ENCODE measurements around the gene CAPNS2.

CAPNS2 gene

GRCh38 chr16:55566432-55567175, at the start of gene CAPNS2:
Gene CAPNS2 (plus strand): TSS chr16:55566684. CDS start chr16:55566757, 73 bp downstream.
- DNase-seq = no peak

- no peak for DNase-seq
Observed at GRCh38 chr16:55521792-55522191, 44.7 kb upstream of the CAPNS2 start.

DNA sequence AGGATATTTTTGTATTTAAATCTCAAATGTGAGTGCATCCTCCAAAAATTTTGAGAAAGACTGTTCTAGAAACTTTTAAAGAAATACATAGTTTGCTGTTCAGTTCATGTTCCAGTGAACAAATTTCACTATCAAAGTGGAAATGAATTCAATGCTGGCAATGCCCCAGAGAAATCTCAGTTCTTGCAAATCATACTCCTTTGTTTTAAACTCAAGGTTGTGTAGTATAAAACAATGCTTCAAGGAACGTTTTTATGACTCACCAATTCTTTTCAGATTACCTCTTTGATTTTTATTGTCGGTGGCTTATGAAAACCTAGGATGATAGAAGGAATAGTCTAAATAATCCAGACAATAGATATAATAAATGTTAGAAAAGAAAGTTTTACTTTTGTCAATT, 40.0 kb upstream of the CAPNS2 start:
- no peak for DNase-seq

- no peak for DNase-seq
Observed at GRCh38 chr16:55527885-55528284, 38.6 kb upstream of the CAPNS2 start.

DNA sequence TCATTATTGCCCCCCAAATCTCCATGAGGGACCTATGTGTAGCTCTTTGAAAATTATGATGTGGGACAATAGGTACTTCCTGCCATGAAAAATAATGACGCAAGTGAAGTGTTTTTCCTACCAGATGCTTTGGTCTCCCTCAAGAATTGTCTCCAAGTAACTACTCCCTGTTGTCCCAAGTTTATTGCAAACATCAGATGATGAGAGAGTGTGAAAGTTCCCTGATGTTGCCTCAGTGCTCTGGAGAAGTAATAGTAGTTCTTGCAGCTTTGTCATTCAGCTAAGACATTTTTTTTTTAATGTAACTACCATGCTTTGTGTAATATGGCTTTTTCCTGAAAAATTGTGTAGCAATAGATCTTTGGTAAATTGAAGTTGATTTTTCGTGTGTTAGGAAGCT, 37.5 kb upstream of the CAPNS2 start:
- DNase-seq = no peak

DNA sequence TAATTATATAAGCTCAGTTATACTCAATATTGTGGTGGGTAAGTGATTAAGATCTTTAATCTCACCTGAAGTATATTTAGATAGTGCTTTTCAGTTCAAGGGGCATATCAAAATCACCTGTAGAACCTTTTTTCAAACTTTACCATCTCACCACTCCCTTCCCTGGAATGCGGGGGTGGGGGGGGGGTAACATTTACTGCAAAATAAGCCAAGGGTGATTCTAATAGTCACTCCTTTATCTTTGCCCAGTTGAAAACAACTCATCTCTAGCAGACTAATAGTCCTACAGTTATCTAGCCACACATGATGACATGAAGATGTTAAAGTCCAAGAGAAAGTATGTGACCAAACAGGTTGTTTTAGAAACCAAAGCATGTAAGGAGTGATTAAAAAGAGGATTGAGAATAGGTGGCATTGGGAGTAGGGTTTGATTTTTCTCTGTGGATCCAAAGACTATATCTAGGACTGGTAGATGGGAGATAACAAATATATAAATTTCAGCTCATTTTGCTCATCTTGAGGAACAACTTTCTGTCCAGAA, 36.1 kb upstream of the CAPNS2 start:
- DNase-seq = no peak

DNA sequence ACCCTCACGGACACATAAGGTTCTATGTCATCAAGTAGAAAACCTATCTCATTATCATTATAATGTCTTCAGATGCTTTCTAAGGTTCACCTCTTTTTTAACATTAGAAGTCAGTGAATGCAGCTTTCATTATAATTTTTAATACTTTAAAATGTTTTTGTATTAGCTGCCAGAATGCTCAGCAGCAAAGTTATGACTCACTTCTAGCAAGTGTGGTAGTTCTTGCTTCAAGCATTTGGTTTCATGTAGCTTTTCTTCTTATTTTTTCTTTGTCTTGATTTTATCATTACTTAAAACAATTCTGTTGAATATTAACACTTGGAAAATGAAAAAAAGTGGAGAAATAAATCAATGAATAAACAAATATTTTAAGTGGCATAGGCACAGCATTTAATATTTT, 34.3 kb upstream of the CAPNS2 start:
- DNase-seq = no peak

- no peak for DNase-seq
Observed at GRCh38 chr16:55534756-55535155, 31.7 kb upstream of the CAPNS2 start.

DNA sequence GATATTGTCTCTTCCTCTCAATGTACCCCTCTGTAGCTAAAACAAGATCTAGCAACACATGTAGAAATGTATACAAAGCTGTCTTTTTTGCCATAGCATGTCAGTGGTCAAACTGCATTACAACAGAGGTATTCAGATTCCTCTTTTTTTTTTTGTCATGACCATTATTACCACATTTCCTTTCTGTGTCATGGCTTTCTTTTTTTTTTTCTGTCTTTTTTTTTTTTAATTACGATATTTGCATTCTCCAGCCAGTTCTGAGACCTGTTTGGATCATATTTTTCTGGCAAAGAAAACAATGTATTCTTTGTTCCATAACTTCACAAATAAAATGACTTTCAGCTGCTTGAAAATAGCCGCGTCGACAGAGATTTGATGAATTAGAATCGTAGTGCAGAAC, 27.4 kb upstream of the CAPNS2 start:
- no peak for DNase-seq

GRCh38 chr16:55539488-55539887, 27.0 kb upstream of the CAPNS2 start:
- DNase-seq = no peak

- DNase-seq = no peak
Observed at GRCh38 chr16:55540221-55540620, 26.3 kb upstream of the CAPNS2 start.

DNA sequence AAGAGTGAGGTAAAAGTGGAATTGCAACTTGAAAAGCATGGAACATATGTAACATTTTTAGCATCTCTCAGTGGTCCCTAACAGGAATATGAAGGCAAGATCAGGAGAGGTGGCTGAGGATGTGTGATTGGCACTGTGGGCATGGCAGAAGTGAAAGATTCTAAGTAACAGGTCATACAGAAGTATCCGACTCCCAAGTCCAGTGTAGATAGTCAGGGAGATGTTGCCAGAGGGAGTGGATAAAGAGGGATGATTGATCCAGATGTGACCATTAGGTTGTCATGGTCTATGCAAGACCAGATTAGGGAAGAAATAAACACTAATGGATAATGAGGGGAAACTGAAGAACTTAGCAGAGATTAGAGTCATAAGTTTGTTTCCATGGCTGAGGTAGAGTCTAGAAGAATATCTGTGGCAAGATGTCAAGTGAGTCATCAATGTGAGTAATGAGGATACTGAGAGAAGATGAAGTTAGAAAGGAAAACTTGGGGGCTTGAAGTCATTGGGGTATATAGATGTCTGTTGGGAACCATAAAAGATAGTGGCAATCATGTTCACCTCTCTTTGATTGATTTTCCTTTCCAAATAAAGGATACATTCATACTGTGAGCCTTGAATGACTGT, 23.9 kb upstream of the CAPNS2 start:
- DNase-seq = no peak

- DNase-seq = peak; percentile 53
Observed at GRCh38 chr16:55543472-55543871, 23.0 kb upstream of the CAPNS2 start.

- no peak for DNase-seq
Observed at GRCh38 chr16:55552621-55553020, 13.9 kb upstream of the CAPNS2 start.

GRCh38 chr16:55555436-55555835, 11.0 kb upstream of the CAPNS2 start:
- no peak for DNase-seq

DNA sequence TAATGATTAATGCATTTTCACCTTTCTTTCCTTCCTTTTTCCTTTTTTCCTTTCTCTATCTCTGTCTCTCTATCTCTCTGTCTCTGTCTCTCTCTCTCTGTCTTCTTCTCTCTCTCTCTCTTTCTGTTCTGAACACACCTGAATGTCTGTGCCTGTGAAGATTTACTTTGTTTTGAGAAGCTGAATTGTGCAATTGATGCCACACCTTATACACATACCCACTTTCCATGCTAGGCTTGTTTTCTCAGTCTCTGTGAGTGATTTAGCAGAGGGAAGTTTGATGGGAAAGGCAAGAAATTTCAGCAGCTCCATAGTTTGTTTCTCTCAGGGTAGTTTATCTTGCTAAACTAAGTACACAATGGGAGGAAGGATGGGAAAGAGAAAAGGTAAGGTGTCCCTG, 9.3 kb upstream of the CAPNS2 start:
- no peak for DNase-seq

DNA sequence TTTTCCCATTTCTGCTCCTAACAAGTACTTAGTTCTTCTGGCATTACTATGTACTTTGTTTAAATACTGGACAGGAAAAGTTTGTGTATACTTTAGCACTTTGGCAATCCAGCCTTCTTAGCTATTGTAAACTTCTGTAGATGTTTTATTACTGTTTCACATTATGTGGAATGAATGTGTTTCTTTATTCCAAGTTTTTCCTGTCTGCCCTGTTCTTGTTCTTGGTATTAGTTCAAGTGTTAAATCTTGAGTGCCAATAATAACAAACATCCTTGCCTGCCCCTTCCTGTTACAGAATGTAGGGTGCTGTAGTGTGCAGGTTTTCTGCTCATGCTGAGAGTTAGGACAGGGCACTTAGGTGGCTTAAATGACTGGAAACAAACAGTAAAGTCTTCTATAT, 7.3 kb upstream of the CAPNS2 start:
- no peak for DNase-seq

DNA sequence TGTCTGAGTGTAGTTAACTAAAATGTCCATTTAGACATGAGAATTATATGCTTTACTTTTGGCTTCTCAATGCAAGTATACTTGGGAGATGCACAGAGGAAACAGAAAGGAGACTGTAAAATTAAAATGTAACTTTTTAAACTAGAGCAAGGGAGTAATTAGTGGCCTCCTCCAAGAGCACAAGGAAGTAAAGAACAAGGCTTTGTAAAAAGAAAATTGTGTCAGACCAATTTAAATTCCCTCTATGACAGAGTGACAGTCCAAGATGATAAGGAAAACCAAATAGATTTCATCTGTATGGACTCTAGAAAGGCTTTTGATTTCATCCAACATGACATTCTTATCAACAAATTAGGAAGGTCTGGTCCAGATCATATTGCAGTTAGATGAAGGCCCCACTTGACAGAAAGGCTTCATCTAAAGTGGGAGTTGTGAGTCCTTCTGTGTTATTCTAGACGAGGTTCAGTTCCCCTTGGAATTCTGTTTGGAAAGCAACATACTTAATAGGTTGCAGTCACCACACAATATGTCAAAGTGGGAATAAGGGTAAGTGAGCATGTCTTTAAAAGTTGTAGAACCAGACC, 6.5 kb upstream of the CAPNS2 start:
- DNase-seq = no peak

DNA sequence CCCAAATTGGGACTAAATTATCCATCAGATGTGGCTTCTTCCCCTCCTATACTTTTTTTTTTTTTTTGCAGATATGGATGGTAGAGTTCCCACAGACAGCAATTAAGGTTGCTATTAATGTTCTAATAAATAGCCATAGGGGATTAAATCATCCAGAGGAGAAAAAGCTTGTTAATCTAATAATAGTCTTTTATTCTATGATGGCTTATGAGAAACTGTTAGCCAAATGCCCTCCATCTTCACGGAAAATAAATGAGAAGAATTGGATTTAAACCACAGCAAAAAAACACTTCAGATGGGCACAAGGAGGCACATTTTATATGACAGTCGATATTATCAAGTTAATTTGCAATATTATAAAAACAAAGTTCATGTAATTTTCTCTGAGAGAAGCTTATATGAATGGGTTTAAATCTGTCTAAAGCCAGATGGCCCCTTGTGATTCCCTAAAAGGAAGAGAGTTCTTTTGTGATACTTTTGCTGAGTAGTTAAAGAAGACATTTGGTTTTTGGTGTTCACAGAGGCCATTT, 5.1 kb upstream of the CAPNS2 start:
- DNase-seq = no peak

- no peak for DNase-seq
Observed at GRCh38 chr16:55562936-55563335, 3.5 kb upstream of the CAPNS2 start.

- no peak for DNase-seq
Observed at GRCh38 chr16:55563797-55564196, 2.7 kb upstream of the CAPNS2 start.

DNA sequence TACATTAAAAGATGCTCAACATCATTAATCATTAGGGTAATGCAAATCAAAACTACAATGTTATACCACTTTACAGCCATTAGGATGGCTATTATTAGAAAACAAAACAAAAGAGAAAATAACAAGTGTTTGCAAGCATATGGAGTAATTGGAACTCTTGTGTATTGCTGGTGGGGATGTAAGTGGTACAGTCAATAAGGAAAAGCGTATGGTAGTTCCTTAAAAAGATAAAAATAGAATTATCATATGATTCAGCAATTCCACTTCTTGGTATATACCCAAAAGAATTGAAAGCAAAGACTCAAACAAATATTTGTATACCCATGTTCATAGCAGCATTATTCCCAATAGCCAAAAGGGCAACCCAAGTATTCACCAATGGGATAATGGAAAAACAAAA, 1.4 kb upstream of the CAPNS2 start:
- no peak for DNase-seq

GRCh38 chr16:55567382-55567781, 898 bp downstream of the CAPNS2 start:
- no peak for DNase-seq

GRCh38 chr16:55568207-55568606, 1.7 kb downstream of the CAPNS2 start:
- DNase-seq = no peak
